ENCODE measurements around the gene LRP2.
A peak's percentile ranks its signal among the peaks of the same experiment; 100 is the strongest.
"Not testable (repeated sequence)": the region's sequence is repeated elsewhere in the genome, so short reads cannot be mapped to it uniquely, and the experiment has no call there.

LRP2 gene

DNA sequence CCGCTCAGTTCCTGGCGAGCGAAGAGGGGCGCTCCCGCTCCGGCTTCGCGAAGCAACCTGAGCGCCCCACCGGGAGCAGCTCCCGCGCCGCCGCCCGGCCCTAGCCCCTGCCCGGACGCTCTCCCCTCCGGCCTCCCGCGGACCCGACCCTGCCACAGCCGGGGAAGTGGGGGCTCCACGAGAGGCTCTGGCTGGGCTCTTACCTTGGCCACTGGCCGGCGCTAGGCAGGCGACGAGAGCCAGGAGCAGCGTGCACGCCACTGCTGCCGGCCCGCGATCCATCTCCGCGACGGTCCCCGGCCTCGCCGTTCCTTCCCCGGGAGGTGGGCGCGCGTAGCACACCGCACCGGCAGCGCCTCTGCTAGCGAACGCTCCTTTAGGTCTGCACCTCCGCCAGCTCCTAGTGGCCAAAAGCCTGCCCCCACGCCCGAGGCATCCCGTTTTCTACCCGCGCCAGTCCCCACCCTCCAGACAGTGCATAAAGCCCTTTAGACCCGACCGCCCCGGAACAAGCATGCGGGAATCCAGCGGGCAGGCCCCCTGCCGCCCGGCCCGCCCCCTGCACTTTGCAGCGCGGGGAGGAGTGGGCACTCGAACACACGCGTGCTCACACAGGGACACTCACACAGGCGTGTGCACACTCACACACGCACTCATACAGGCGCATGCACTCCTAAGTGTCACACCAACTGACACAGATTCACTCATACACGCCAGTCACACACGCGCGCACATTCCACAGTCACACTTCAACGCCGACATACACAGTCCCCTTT, at the start of gene LRP2:
TSS of gene LRP2 (minus strand) at position 417 of the 776 bp plus-strand sequence. CDS start at position 282, 135 bp downstream.
- no peak for DNase-seq

GRCh38 chr2:169406891-169407290, 44.6 kb upstream of the LRP2 start:
- no peak for DNase-seq

DNA sequence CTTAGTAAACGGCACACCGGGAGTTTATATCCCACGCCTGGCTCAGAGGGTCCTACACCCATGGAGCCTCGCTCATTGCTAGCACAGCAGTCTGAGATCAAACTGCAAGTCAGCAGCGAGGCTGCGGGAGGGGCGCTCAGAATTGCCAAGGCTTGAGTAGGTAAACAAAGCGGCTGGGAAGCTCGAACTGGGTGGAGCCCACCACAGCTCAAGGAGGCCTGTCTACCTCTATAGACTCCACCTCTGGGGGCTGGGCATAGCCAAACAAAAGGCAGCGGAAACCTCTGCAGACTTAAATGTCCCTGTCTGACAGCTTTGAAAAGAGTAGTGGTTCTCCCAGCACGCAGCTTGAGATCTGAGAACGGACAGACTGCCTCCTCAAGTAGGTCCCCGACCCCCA, 37.2 kb upstream of the LRP2 start:
- not testable (repeated sequence) for DNase-seq

DNA sequence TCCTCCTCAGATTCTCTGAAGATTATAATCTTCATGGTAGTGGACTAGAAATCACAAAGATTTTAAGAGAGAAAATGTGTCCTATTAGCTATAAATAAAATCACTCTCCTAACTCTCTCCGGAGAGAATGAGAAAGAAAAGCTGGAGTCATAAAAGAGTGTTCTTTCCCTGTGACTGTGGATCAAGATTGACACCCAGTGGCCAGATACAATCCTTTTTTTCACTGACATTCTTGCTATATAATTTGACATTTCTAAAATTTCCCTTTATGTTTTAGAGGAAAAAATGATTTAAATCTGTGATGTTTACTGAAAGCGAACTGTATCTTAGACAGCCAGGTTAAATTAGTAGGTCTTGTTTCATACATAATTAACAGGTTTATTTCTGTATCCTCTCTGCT, 35.4 kb upstream of the LRP2 start:
- peak; percentile 16 for DNase-seq

- DNase-seq = no peak
Measured at GRCh38 chr2:169395821-169396374, 33.6 kb upstream of the LRP2 start.

- peak; percentile 78 for DNase-seq
Measured at GRCh38 chr2:169393068-169393590, 30.8 kb upstream of the LRP2 start.

- no peak for DNase-seq
Measured at GRCh38 chr2:169391236-169391635, 28.9 kb upstream of the LRP2 start.

- no peak for DNase-seq
Measured at GRCh38 chr2:169388161-169388560, 25.8 kb upstream of the LRP2 start.

- no peak for DNase-seq
Measured at GRCh38 chr2:169386722-169387121, 24.4 kb upstream of the LRP2 start.

- no peak for DNase-seq
Measured at GRCh38 chr2:169384816-169385215, 22.5 kb upstream of the LRP2 start.

GRCh38 chr2:169372561-169372960, 10.2 kb upstream of the LRP2 start:
- DNase-seq = no peak

DNA sequence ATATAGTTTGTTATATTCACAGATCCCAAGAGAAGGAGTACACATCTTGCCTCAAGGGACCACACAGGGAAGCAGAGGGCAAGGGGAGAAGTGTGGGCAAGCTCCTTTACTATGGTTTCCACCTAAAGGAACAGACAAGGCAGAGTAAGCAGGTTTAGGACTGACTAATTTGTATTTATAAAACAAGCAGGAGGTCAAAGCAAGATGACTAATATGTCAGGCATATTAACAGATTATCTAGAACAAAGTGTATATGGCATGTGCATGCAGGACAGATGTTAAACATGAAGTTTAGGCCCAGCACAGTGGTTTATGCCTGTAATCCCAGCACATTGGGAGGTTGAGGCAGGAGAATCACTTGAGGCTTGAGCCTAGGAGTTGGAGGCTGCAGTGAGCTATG, 3.7 kb upstream of the LRP2 start:
- no peak for DNase-seq

DNA sequence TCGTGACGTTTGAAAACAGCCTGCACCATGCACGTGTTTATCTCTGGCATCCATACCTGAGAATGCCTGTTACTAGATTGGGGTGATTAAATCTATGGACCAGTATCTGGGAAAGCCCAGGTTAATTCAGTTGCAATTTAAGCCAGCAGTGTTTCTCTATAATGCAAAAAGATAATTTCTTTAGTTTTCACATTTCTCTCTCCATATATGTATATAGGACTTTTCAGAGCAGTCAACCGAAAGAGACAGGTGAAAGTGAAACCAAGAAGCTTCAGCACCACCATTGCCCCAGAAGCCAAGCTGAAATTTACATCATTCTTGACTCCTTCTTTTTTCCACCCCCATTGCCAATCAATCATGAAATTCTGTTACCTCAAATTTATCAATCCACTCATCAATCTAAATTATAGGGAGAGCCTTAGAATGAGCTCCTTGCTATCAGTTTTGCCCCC, 2.7 kb upstream of the LRP2 start:
- DNase-seq = no peak

GRCh38 chr2:169363560-169364150, 1.3 kb upstream of the LRP2 start:
- peak; percentile 16 for DNase-seq

DNA sequence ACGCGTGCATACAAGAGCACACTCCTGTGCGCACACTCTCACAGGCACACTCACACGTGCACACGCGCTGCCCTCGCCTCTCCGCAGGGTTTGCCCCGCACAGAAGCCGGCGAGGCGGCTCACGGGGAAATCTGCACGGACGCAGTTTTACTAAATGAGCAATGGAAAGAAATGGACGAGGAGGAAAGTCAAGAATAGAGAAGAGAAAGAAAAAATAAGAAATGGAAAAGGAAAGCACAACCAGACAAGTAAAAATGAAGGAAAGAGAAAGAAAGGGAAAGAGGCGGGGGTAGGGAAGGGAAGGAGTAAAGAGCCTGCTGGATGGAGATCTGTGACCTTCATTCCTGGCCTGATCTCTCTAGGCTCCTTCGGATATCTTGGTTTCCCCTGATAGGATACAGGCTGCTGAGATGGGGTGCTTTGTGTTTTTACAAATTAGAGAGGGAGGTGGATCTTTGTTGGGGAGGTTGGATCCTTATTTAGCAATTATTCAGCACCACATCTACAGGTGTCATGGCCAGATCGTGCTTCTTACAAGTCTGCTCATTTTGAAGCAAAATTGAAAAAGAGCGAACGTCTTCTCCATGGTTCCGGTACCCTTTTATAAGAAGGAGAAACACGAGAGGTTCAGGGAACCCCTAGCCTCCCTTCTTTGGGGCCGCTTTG, 693 bp upstream of the LRP2 start:
- DNase-seq = no peak

- DNase-seq = no peak
Measured at GRCh38 chr2:169361706-169362117, 622 bp downstream of the LRP2 start.

DNA sequence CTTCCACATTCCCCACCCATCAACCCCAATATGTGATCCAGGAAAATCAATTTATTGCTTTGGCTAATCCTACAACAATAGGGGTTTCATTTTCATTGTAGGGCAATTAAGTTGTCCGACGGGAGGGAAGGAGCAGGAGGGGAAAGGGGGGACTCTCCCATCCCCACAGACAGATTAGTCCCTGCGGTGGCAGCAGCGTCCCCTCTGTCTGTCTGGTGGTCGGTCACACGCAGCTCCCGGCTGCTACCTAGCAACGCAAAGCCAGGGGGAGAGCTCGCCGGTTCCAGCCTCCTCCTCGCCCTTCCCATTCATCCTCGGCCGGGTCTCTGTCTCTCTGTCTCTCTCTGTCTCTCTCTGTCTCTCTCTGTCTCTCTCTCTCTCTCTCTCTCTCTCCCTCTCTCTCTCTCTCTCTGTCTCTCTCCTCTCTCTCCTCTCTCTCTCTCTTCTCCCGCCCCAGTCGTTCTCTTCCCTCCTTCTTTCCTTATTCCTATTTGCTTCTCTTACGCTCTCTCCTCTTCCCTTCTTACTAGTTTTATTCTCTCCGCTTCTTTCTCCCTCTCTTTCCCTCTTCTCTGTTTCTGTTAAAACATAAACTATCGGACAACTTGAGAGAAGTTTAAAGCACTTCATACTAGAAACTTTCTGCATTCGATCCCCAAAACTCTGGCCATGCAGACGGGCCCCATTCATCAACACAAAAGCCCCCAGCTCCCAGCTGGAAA, 1.2 kb downstream of the LRP2 start:
- DNase-seq = no peak

GRCh38 chr2:169358016-169358415, 4.3 kb downstream of the LRP2 start:
- DNase-seq = no peak

GRCh38 chr2:169354244-169354643, 8.1 kb downstream of the LRP2 start:
- DNase-seq = no peak

DNA sequence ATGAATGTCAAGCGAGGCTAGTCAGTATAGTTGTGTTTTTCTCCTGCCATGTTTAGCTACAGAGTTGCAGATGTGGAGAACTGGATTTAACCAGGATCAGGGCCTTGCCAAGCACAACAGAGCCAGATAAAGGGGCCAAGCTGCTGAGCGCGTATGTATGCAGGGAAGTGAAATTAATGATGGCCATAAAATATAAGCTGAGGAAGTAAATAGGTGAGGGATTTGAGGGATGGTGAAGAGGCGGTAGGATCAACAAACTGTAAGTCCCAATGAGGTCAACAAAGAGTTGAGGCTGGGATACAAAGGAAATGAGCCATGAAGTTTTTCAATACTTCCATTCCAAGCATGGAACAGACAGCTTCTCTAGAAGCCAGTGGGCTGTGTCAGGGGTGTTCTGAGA, 10.6 kb downstream of the LRP2 start:
- DNase-seq = no peak

DNA sequence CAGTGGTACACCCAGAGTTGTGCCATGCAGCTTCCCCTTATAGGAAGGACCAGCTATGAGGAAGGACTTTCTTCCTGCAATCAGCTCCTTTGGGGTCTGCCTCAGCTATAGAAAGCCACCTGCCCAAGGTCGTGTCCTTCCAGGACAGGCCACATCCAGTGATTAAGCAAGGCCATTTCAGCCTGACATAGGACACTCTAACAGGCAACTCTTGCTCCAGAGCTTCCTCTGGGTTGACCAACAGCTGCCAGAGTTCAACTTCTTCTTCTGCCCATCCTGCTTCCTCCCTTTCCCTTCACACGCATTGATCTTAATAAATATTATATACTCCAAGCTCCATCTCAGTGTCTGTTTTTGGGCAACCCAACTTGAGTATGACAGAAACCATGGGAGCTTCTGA, 12.8 kb downstream of the LRP2 start:
- DNase-seq = no peak

DNA sequence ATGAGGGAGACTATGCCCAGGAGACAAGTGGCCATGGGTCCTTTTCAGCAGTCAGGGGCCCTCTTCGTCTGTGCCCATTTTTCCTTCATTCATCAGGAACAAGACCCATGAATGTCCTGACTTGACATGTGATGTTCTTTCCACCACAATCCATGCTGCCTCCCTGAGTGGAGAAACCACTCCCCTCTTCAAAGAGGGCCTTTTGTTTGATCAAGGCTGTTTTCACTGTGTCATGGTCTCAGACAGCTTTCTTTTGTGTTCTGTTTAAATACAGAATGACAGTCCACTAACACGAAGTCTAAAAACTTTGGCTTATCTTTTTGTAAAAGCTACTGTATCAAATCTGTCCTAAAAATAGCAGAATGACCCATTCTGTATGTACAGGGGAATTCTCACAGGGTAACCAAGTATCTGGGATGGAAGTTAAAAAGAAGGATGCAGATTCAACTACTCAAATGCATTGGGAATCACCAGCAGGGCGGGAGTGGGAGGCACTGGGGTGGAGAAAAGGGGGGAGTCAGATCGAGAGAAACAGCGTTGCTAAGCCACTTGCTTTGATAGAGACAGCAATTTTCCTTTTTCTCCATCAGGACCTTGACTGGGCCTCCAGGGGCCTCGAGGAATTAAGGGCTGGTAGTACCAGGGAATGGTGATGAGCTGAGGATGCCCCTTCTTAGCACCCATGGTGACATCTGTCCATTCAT, 13.9 kb downstream of the LRP2 start:
- DNase-seq = no peak
